H9 (cell line): ENCODE measurements around the gene ATAD3B. TPM values are rescaled to one million over a fixed set of nuclear protein-coding genes. Genes with fewer than 3 reads are reported as not detected.
"Not testable (repeated sequence)": the region's sequence is repeated elsewhere in the genome, so short reads cannot be mapped to it uniquely, and the experiment has no call there.

Experiments used
- DNase-seq: peaks from one replicate; pipeline ENCODE4 v3.0.0-alpha.2; 2017
- H2AFZ ChIP-seq: one replicate; pipeline ENCODE4 v1.6.1; 2013; ENCODE audit warnings: mild to moderate bottlenecking, low read length, control low read depth, moderate library complexity
- H2AK5ac ChIP-seq: 2 replicates; pipeline ENCODE4 v1.6.1; 2013; ENCODE audit warnings: low read length, control low read depth, mixed read lengths; ENCODE audit not compliant: insufficient read length
- H2BK120ac ChIP-seq: one replicate; pipeline ENCODE4 v1.6.1; 2013; ENCODE audit warnings: low read depth, mild to moderate bottlenecking, low read length, control low read depth, inconsistent platforms; ENCODE audit not compliant: poor library complexity, severe bottlenecking
- H2BK12ac ChIP-seq: 2 replicates; pipeline ENCODE4 v1.6.1; 2013; ENCODE audit warnings: low read length, control low read depth, mixed read lengths, low read depth; ENCODE audit not compliant: insufficient read length
- H2BK15ac ChIP-seq: 2 replicates; pipeline ENCODE4 v1.6.1; 2013; ENCODE audit warnings: low read depth, low read length, control low read depth
- H2BK20ac ChIP-seq: one replicate; pipeline ENCODE4 v1.6.1; 2013; ENCODE audit warnings: low read depth, mild to moderate bottlenecking, low read length, control low read depth, inconsistent platforms; ENCODE audit not compliant: poor library complexity, severe bottlenecking
- H2BK5ac ChIP-seq: 2 replicates; pipeline ENCODE4 v1.6.1; 2013; ENCODE audit warnings: low read length, control low read depth, mixed read lengths; ENCODE audit not compliant: insufficient read length
- H3K14ac ChIP-seq: 2 replicates; pipeline ENCODE4 v1.6.1; 2013; ENCODE audit warnings: low read length, control low read depth; ENCODE audit not compliant: insufficient read depth
- H3K18ac ChIP-seq: 2 replicates; pipeline ENCODE4 v1.6.1; 2013; ENCODE audit warnings: low read depth, mild to moderate bottlenecking, mixed read lengths, low read length, control low read depth; ENCODE audit not compliant: insufficient read length
- H3K23ac ChIP-seq: 2 replicates; pipeline ENCODE4 v1.6.1; 2013; ENCODE audit warnings: low read length, control low read depth, mixed read lengths, low read depth; ENCODE audit not compliant: insufficient read length
- H3K23me2 ChIP-seq: 2 replicates; pipeline ENCODE4 v1.6.1; 2013; ENCODE audit warnings: low read depth, mild to moderate bottlenecking, mixed read lengths, low read length, control low read depth; ENCODE audit not compliant: insufficient read length, poor library complexity, severe bottlenecking
- H3K27ac ChIP-seq: 2 replicates; pipeline ENCODE4 v1.5.1; 2013; ENCODE audit warnings: low read length, control low read depth, mixed read lengths, low read depth; ENCODE audit not compliant: insufficient read length
- H3K27me3 ChIP-seq: 2 replicates; pipeline ENCODE4 v1.6.1; 2013; ENCODE audit warnings: low read length, control low read depth, inconsistent platforms; ENCODE audit not compliant: insufficient read depth
- H3K4ac ChIP-seq: 2 replicates; pipeline ENCODE4 v1.6.1; 2013; ENCODE audit warnings: low read depth, mild to moderate bottlenecking, control low read depth, inconsistent platforms, low read length, moderate library complexity
- H3K4me1 ChIP-seq: 2 replicates; pipeline ENCODE4 v1.6.1; 2013; ENCODE audit warnings: low read length, control low read depth, inconsistent platforms; ENCODE audit not compliant: insufficient read depth
- H3K4me2 ChIP-seq: 2 replicates; pipeline ENCODE4 v1.6.1; 2013; ENCODE audit warnings: low read length, control low read depth, mixed read lengths; ENCODE audit not compliant: insufficient read length, insufficient read depth
- H3K56ac ChIP-seq: 2 replicates; pipeline ENCODE4 v1.6.1; 2013; ENCODE audit warnings: low read depth, mild to moderate bottlenecking, mixed read lengths, low read length, control low read depth; ENCODE audit not compliant: insufficient read length
- H3K79me1 ChIP-seq: 2 replicates; pipeline ENCODE4 v1.6.1; 2013; ENCODE audit warnings: low read depth, mild to moderate bottlenecking, moderate library complexity, low read length, control low read depth, inconsistent platforms; ENCODE audit not compliant: insufficient read depth, poor library complexity, severe bottlenecking
- H3K79me2 ChIP-seq: 2 replicates; pipeline ENCODE4 v1.6.1; 2013; ENCODE audit warnings: low read length, control low read depth, inconsistent platforms; ENCODE audit not compliant: insufficient read depth
- H3K9ac ChIP-seq: 2 replicates; pipeline ENCODE4 v1.6.1; 2013; ENCODE audit warnings: low read length, control low read depth, mixed read lengths; ENCODE audit not compliant: insufficient read length; ENCODE audit errors: extremely low read depth
- H3K9me3 ChIP-seq: one replicate; pipeline ENCODE4 v1.6.1; 2013; ENCODE audit warnings: low read depth, low read length, inconsistent platforms; ENCODE audit not compliant: control insufficient read depth
- H3T11ph ChIP-seq: one replicate; pipeline ENCODE4 v1.6.1; 2013; ENCODE audit warnings: mild to moderate bottlenecking, low read length, control low read depth, inconsistent platforms
- H4K20me1 ChIP-seq: one replicate; pipeline ENCODE4 v1.6.1; 2013; ENCODE audit not compliant: control insufficient read depth, insufficient read length, insufficient read depth
- H4K5ac ChIP-seq: 2 replicates; pipeline ENCODE4 v1.6.1; 2013; ENCODE audit warnings: low read depth, mild to moderate bottlenecking, mixed read lengths, low read length, control low read depth; ENCODE audit not compliant: insufficient read length
- H4K8ac ChIP-seq: replicated peaks from 2 replicates; pipeline ENCODE4 v1.6.1; 2013; ENCODE audit warnings: low read length, control low read depth, mixed read lengths, low read depth; ENCODE audit not compliant: insufficient read length
- H4K91ac ChIP-seq: 2 replicates; pipeline ENCODE4 v1.6.1; 2013; ENCODE audit warnings: low read depth, mild to moderate bottlenecking, moderate library complexity, mixed read lengths, low read length, control low read depth; ENCODE audit not compliant: insufficient read length
- H3K27ac Mint-ChIP-seq, 3 experiments: 2 replicates in 2 of 3; 3 replicates in 1 of 3; pipeline ENCODE4 v1.8.0; 2020 to 2021; ENCODE audit warnings: mixed read lengths in 3 of 3, mild to moderate bottlenecking in 1 of 3, moderate library complexity in 1 of 3
- H3K27me3 Mint-ChIP-seq: 2 replicates; pipeline ENCODE4 v1.8.0; 2021; ENCODE audit warnings: low read depth, mild to moderate bottlenecking, moderate library complexity, mixed read lengths
- H3K36me3 Mint-ChIP-seq, 3 experiments: 2 replicates in 2 of 3; 3 replicates in 1 of 3; pipeline ENCODE4 v1.8.0; 2020 to 2021; ENCODE audit warnings: low read depth in 3 of 3, mixed read lengths in 3 of 3; ENCODE audit not compliant: insufficient read depth in 1 of 3
- H3K4me1 Mint-ChIP-seq, 2 experiments: 2 replicates each; pipeline ENCODE4 v1.8.0; 2020; ENCODE audit warnings: mixed read lengths in 2 of 2
- H3K4me3 Mint-ChIP-seq, 2 experiments: 2 replicates in 1 of 2; 3 replicates in 1 of 2; pipeline ENCODE4 v1.8.0; 2020 to 2021; ENCODE audit warnings: mild to moderate bottlenecking in 2 of 2, mixed read lengths in 2 of 2, moderate library complexity in 1 of 2
- H3K9me3 Mint-ChIP-seq, 2 experiments: 2 replicates in 1 of 2; 3 replicates in 1 of 2; pipeline ENCODE4 v1.8.0; 2020; ENCODE audit warnings: mild to moderate bottlenecking in 2 of 2, mixed read lengths in 2 of 2, moderate library complexity in 1 of 2
- CTCF ChIP-seq: fragments of 200-600 bp; sonication (generic); conservative IDR thresholded peaks from 3 replicates; pipeline ENCODE4 v1.8.0; 2021; ENCODE audit warnings: antibody characterized with exemption, mild to moderate bottlenecking
- WGBS: extraction: QIAGEN DNeasy Blood & Tissue Kit; methylation state at CpG from one replicate; pipeline ENCODE4 v1.1.7; 2013; ENCODE audit warnings: missing lambda C conversion rate, low lambda C conversion rate, mixed read lengths; ENCODE audit not compliant: insufficient read length; ENCODE audit errors: extremely low coverage; 5-methylcytosine and 5-hydroxymethylcytosine counted together
- total RNA-seq: library from RNA; stranded (reverse); gene quantifications from 2 replicates; pipeline ENCODE4 v1.2.1, GENCODE V29; 2021

ATAD3B gene
- total RNA-seq, 1 experiment from 2014 or later = 78.6 TPM

GRCh38 chr1:1491601-1492000 lies 20.0 kb downstream of the ATAD3B start:
- Histone ChIP-seq H4K8ac (no peak overlapping the region), H3K4ac (no peak overlapping the region), H2BK120ac (no peak overlapping the region), H2AK5ac (no peak overlapping the region), H3K27ac (no peak overlapping the region), H3K79me1 (no peaks in the 10 kb centered on the region), H4K91ac (no peak overlapping the region), H3K27me3 (no peaks in the 10 kb centered on the region), H2BK12ac (no peak overlapping the region), H3K79me2 (no peaks in the 10 kb centered on the region), H4K5ac (no peak overlapping the region), H3K4me2 (no peak overlapping the region), H3K23me2 (no peaks in the 10 kb centered on the region), H3K9ac (no peak overlapping the region), H3K56ac (no peak overlapping the region), H2BK20ac (no peak overlapping the region), H3K4me1 (no peaks in the 10 kb centered on the region), H3K18ac (no peak overlapping the region), H2BK15ac (no peak overlapping the region), H3T11ph (no peak overlapping the region), H3K23ac (no peak overlapping the region), H2AFZ (no peak overlapping the region), H3K9me3 (no peaks in the 10 kb centered on the region), H3K14ac (no peak overlapping the region), H2BK5ac (no peak overlapping the region), H4K20me1 (no peaks in the 10 kb centered on the region)
- TF ChIP-seq CTCF = no peak
- no peak for DNase-seq
- Mint-ChIP-seq H3K27ac (no peak overlapping the region), H3K4me1 (no peaks in the 10 kb centered on the region), H3K9me3 (peaks cover 2 to 6% of the 10 kb centered on the region in 2 experiments; a peak in 3 of 5 replicates), H3K4me3 (no peak overlapping the region), H3K36me3 (peaks cover 46 to 73% (median 62%) of the 10 kb centered on the region in 3 experiments), H3K27me3 (no peaks in the 10 kb centered on the region)
- WGBS = no CpG with 5 or more reads among the region's 10 CpGs

GRCh38 chr1:1494311-1494710 lies 22.7 kb downstream of the ATAD3B start:
- not testable (repeated sequence) for H2BK15ac ChIP-seq

More at GRCh38 chr1:1494311-1494710, 22.7 kb downstream of the ATAD3B start:
- H3T11ph ChIP-seq, H3K56ac ChIP-seq, H4K8ac ChIP-seq, H3K9me3 ChIP-seq, H3K4me1 ChIP-seq, H3K4me3 Mint-ChIP-seq, H3K23ac ChIP-seq, H2BK12ac ChIP-seq, DNase-seq, H3K27ac Mint-ChIP-seq, H3K9ac ChIP-seq, H3K18ac ChIP-seq, H3K27me3 ChIP-seq, H2BK120ac ChIP-seq, H4K5ac ChIP-seq, H4K20me1 ChIP-seq, H3K14ac ChIP-seq, H3K27ac ChIP-seq, H3K79me1 ChIP-seq, H3K4me1 Mint-ChIP-seq, H3K4ac ChIP-seq, H3K27me3 Mint-ChIP-seq, H2BK20ac ChIP-seq, H2AK5ac ChIP-seq, H2BK5ac ChIP-seq, H3K23me2 ChIP-seq, H4K91ac ChIP-seq, H3K9me3 Mint-ChIP-seq, H2AFZ ChIP-seq, H3K4me2 ChIP-seq, H3K79me2 ChIP-seq: not testable (repeated sequence)
- no CpG with 5 or more reads among the region's 22 CpGs for WGBS
- peaks cover 35 to 51% (median 40%) of the 10 kb centered on the region in 3 experiments for H3K36me3 Mint-ChIP-seq
